Activated CD8-positive, alpha-beta memory T cell treated with anti-CD3 and anti-CD28 coated beads for 48 hours (primary cell): ENCODE results near the gene AGBL3.

Experiments
- DNase-seq, 3 experiments: peaks; one replicate each; pipeline ENCODE4 v3.0.0-alpha.2; 2020; ENCODE audit warnings: low read depth in 2 of 3, low spot score in 2 of 3

AGBL3 gene

DNA sequence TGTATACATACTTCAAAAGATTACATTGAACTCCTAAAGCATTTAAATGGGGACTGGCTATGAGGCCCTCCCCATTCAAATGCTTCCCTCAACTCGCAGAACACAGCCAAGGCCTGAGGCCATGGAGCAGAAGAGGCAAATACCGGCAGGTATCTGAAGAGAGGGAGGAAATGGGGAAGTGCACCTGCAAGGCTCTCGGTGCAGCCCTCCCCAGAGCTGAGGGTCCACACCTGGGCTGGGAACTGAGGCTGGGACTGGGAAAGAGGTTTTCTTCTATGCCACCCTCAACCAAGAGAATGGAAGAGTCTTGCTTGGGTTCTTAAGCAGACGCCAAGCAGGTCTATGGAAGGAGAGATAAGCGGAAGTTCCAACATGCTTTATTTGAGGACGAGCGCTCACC lies 197.2 kb downstream of the AGBL3 start:
- no peak for DNase-seq

DNA sequence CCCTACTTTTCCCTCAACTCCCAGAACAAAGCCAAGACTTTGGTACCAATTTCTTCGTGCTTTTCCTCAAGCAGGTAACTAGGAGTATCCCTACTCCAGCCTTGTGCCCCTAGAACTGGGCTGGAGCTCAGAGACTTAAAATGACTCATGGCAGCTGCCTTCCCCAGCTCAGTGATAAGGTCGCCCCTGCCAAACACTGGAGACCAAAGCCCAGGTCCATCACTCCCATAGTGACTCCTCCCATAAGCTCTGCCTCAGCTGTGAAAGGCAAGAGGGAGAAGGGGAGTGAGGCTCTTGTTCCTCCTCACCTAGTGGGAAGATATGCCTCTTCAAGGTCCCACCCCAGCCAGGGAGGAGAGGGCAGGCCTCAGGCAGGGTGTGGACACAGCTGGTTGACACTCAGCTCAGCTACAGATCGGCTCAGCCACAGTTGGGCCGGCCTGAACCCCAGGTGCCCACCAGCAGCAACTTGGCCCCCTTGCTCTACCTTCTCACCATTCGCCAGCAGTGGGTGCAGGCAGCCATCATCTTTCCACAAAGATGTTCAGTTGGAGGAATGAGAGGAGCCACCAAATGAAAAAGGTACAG lies 198.0 kb downstream of the AGBL3 start:
- no peak for DNase-seq
